Fibroblast of lung (primary cell): Measurements from ENCODE around the gene MAP3K9. TPM values are rescaled to one million over a fixed set of nuclear protein-coding genes. Genes with fewer than 3 reads are reported as not detected.

Experiments used
- DNase-seq, 2 donors: peaks; one replicate each; pipeline versions ENCODE4 v3.0.0 to v3.0.0-alpha.2; 2010; ENCODE audit warnings: low read depth in 2 of 2
- H2AFZ ChIP-seq: 2 replicates; pipeline ENCODE4 v1.5.1; 2012; ENCODE audit warnings: low read length, control low read depth, inconsistent platforms
- H3K27ac ChIP-seq: 2 replicates; pipeline ENCODE4 v1.5.1; 2011; ENCODE audit warnings: low read length, control low read depth; ENCODE audit not compliant: insufficient read depth
- H3K27me3 ChIP-seq: 2 replicates; pipeline ENCODE4 v1.5.1; 2011; ENCODE audit warnings: mild to moderate bottlenecking, low read length; ENCODE audit not compliant: control insufficient read depth, insufficient read depth
- H3K36me3 ChIP-seq: 2 replicates; pipeline ENCODE4 v1.5.1; 2011; ENCODE audit warnings: low read length; ENCODE audit not compliant: control insufficient read depth, insufficient read depth
- H3K4me1 ChIP-seq: 2 replicates; pipeline ENCODE4 v1.5.1; 2011; ENCODE audit warnings: low read length; ENCODE audit not compliant: control insufficient read depth, insufficient read depth; ENCODE audit errors: extremely low read depth
- H3K4me2 ChIP-seq: 2 replicates; pipeline ENCODE4 v1.5.1; 2011; ENCODE audit warnings: low read length, control low read depth; ENCODE audit not compliant: insufficient read depth; ENCODE audit errors: extremely low read depth
- H3K4me3 ChIP-seq, 4 experiments: fragments of 200-600 bp in 1 of 4; sonication (generic) in 1 of 4; replicated peaks in 1 of 4; 2 replicates each; pipeline ENCODE4 v1.5.1; 2011 to 2016; ENCODE audit warnings: low read length in 4 of 4, low read depth in 3 of 4, mild to moderate bottlenecking in 3 of 4, control low read depth in 2 of 4, inconsistent platforms in 1 of 4, mixed read lengths in 1 of 4; ENCODE audit not compliant: insufficient read depth in 1 of 4; ENCODE audit errors: control extremely low read depth in 1 of 4
- H3K79me2 ChIP-seq: 2 replicates; pipeline ENCODE4 v1.5.1; 2012; ENCODE audit warnings: mild to moderate bottlenecking, low read length, inconsistent platforms; ENCODE audit not compliant: control insufficient read depth, insufficient read depth
- H3K9ac ChIP-seq: 2 replicates; pipeline ENCODE4 v1.5.1; 2011; ENCODE audit warnings: mild to moderate bottlenecking, low read length, control low read depth; ENCODE audit not compliant: insufficient read depth
- H3K9me3 ChIP-seq: 2 replicates; pipeline ENCODE4 v1.5.1; 2012; ENCODE audit warnings: low read depth, low read length; ENCODE audit not compliant: control insufficient read depth, insufficient read depth
- H4K20me1 ChIP-seq: 2 replicates; pipeline ENCODE4 v1.5.1; 2011; ENCODE audit warnings: low read length; ENCODE audit not compliant: control insufficient read depth, insufficient read depth; ENCODE audit errors: extremely low read depth
- EZH2 ChIP-seq: IDR thresholded peaks from 2 replicates; pipeline ENCODE4 v1.5.1; 2012; ENCODE audit warnings: low read length, control low read depth, mild to moderate bottlenecking; ENCODE audit errors: missing control alignments
- polyA plus RNA-seq, 2 donors: library from polyadenylated mRNA; depleted of rRNA in 1 of 2; stranded (reverse) in 1 of 2; unstranded in 1 of 2; fragments of >200 nt; gene quantifications; 2 replicates each; pipeline ENCODE4 v1.2.1, GENCODE V29; 2011 to 2012; ENCODE audit warnings: missing spikeins in 1 of 2
- total RNA-seq: library from RNA; depleted of rRNA; stranded (reverse); fragments of >200 nt; gene quantifications from 2 replicates; pipeline ENCODE4 v1.2.1, GENCODE V29; 2014
- TF ChIP-seq, protein P1 (sequence below), 2 donors: IDR thresholded peaks in 1 of 2; conservative IDR thresholded peaks in 1 of 2; 1 replicate in 1 of 2; 2 replicates in 1 of 2; pipeline ENCODE4 v1.5.1; 2011 to 2012; ENCODE audit warnings: low read length in 2 of 2, control low read depth in 1 of 2, inconsistent platforms in 1 of 2, low read depth in 1 of 2, mild to moderate bottlenecking in 1 of 2

MAP3K9 gene
- total and polyA plus RNA-seq, 2 donors (not counting 1 experiment from before 2014, with no cell fraction given): 0.17 to 0.27 TPM

DNA sequence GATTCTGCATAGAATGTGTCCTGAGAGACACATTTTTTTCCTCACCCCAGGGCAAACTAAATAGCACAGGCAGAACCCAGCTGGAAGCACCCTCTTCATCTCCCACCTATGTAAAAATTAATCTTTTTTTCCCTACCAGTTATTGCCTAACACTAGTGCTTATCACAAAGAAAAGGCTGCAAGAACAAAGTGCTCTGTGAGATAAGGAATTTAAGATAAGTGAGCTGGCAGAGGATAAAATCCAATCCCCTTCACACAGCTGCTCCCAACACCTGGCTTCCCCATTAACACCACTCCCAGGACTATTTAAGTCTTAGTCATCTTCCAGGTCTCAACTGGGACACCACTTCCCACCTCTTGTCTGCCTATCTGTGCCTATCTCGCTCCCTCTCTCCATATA lies 92.4 kb downstream of the MAP3K9 start:
- H3K4me1 ChIP-seq: no peaks in the 10 kb centered on the region
- no peak overlapping the region for H2AFZ ChIP-seq
- H3K36me3 ChIP-seq: no peaks in the 10 kb centered on the region
- no peak overlapping the region for H3K27ac ChIP-seq
- H3K4me2 ChIP-seq: no peak overlapping the region
- no peak for DNase-seq
- no peaks in the 10 kb centered on the region for H3K79me2 ChIP-seq
- no peak overlapping the region for H3K9ac ChIP-seq
- TF ChIP-seq EZH2: no peak
- TF ChIP-seq, protein P1, sequence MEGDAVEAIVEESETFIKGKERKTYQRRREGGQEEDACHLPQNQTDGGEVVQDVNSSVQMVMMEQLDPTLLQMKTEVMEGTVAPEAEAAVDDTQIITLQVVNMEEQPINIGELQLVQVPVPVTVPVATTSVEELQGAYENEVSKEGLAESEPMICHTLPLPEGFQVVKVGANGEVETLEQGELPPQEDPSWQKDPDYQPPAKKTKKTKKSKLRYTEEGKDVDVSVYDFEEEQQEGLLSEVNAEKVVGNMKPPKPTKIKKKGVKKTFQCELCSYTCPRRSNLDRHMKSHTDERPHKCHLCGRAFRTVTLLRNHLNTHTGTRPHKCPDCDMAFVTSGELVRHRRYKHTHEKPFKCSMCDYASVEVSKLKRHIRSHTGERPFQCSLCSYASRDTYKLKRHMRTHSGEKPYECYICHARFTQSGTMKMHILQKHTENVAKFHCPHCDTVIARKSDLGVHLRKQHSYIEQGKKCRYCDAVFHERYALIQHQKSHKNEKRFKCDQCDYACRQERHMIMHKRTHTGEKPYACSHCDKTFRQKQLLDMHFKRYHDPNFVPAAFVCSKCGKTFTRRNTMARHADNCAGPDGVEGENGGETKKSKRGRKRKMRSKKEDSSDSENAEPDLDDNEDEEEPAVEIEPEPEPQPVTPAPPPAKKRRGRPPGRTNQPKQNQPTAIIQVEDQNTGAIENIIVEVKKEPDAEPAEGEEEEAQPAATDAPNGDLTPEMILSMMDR (conservative IDR thresholded peaks at IDR 0.05 in 1 of 2, IDR thresholded peaks at IDR 0.05 in 1 of 2; ENCODE audit: low read depth in 1 of 2, low read length in 2 of 2): no peak
- H3K9me3 ChIP-seq: no peaks in the 10 kb centered on the region
- H3K27me3 ChIP-seq: peaks cover 3% of the 10 kb centered on the region
- H4K20me1 ChIP-seq: no peaks in the 10 kb centered on the region
- no peak overlapping the region for H3K4me3 ChIP-seq

DNA sequence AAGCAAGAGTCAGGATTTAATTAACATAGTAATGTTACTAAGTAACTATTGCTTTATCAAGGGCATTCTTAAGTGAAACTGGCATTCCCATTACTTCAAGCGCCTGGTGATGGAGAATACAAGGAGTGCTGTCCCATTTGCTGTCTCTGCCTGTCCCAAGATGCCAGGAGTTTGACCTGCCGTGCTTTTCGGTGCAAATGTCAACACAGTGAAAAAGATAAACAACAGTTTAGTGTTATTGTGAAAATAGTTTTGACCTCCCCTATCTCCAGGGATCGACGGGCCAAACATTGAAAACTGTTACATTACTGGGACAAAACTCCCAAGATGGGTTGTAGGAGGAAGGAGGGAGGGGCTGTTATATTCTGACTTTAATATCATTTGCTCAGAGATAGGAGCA lies 92.8 kb downstream of the MAP3K9 start:
- H3K4me3 ChIP-seq: no peak overlapping the region
- H3K79me2 ChIP-seq: no peaks in the 10 kb centered on the region
- peaks cover 4% of the 10 kb centered on the region for H3K27me3 ChIP-seq
- no peaks in the 10 kb centered on the region for H3K9me3 ChIP-seq
- H3K9ac ChIP-seq: no peak overlapping the region
- H3K36me3 ChIP-seq: no peaks in the 10 kb centered on the region
- no peak for DNase-seq
- H4K20me1 ChIP-seq: no peaks in the 10 kb centered on the region
- H3K4me1 ChIP-seq: no peaks in the 10 kb centered on the region
- H3K4me2 ChIP-seq: no peak overlapping the region
- TF ChIP-seq, protein P1 (conservative IDR thresholded peaks at IDR 0.05 in 1 of 2, IDR thresholded peaks at IDR 0.05 in 1 of 2; ENCODE audit: low read depth in 1 of 2, low read length in 2 of 2): no peak
- TF ChIP-seq EZH2: no peak
- no peak overlapping the region for H2AFZ ChIP-seq
- no peak overlapping the region for H3K27ac ChIP-seq

DNA sequence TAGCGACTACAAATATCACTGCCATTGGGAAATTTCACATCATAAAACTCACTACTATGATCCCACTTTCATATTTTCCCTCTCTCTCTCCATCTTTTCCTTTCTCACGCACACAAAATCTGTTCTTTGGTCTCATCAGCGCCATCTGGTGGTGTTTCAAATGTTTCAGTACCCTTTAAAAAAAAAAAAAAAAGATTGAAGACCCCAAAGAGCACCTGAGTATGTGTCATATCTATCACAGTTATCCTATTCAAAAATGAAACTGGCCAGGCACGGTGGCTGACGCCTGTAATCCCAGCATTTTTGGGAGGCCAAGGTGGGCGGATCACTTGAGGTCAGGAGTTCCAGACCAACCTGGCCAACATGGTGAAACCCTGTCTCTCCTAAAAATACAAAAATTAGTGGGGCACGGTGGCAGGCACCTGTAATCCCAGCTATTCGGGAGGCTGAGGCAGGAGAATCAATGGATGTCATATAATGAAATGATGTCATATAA lies 95.2 kb downstream of the MAP3K9 start:
- Histone ChIP-seq H3K9me3 (no peaks in the 10 kb centered on the region), H3K27ac (no peak overlapping the region), H3K4me2 (no peak overlapping the region), H3K79me2 (no peaks in the 10 kb centered on the region), H3K4me1 (no peaks in the 10 kb centered on the region), H3K4me3 (no peak overlapping the region), H4K20me1 (no peaks in the 10 kb centered on the region), H2AFZ (no peak overlapping the region), H3K36me3 (no peaks in the 10 kb centered on the region), H3K9ac (no peak overlapping the region), H3K27me3 (peaks cover 9% of the 10 kb centered on the region)
- TF ChIP-seq EZH2: no peak
- TF ChIP-seq, protein P1 (conservative IDR thresholded peaks at IDR 0.05 in 1 of 2, IDR thresholded peaks at IDR 0.05 in 1 of 2; ENCODE audit: low read depth in 1 of 2, low read length in 2 of 2): peak; percentile 56 to 59
- DNase-seq: peak; percentile 50 to 62
